Gastrocnemius medialis (tissue), 4 donors: ENCODE data around the gene GPR119. TPM values are rescaled to one million over a fixed set of nuclear protein-coding genes. Genes with fewer than 3 reads are reported as not detected.
"Not testable (repeated sequence)": the region's sequence is repeated elsewhere in the genome, so short reads cannot be mapped to it uniquely, and the experiment has no call there.

Experiments
- ATAC-seq, 2 donors: fragments of 150-250 bp; one replicate each; pipeline ENCODE4 v1.9.1; 2016
- DNase-seq, 2 donors: peaks; one replicate each; pipeline ENCODE4 v3.0.0-alpha.2; 2019
- H3K27ac ChIP-seq, 4 donors: fragments of 200-600 bp; sonication (generic); 1 replicate in 1 of 4; 2 replicates in 3 of 4; pipeline ENCODE4 v1.5.1; 2016 to 2018; ENCODE audit warnings: mild to moderate bottlenecking in 2 of 4, moderate library complexity in 1 of 4
- H3K27me3 ChIP-seq, 3 donors: fragments of 200-600 bp; sonication (generic) in 2 of 3; 1 replicate in 1 of 3; 2 replicates in 2 of 3; pipeline versions ENCODE4 v1.5.1 to v1.6.0; 2016 to 2019; ENCODE audit warnings: mild to moderate bottlenecking in 1 of 3, moderate library complexity in 1 of 3
- H3K36me3 ChIP-seq, 2 donors: fragments of 200-600 bp; sonication (generic) in 1 of 2; one replicate each; pipeline ENCODE4 v1.5.1; 2017 to 2018
- H3K4me1 ChIP-seq, 2 donors: fragments of 200-600 bp; sonication (generic) in 1 of 2; one replicate each; pipeline ENCODE4 v1.5.1; 2016 to 2017; ENCODE audit warnings: mild to moderate bottlenecking in 2 of 2
- H3K4me3 ChIP-seq, 4 donors: fragments of 200-600 bp; sonication (generic) in 3 of 4; 1 replicate in 1 of 4; 2 replicates in 3 of 4; pipeline ENCODE4 v1.5.1; 2016 to 2019; ENCODE audit warnings: mild to moderate bottlenecking in 2 of 4
- H3K9me3 ChIP-seq, 3 donors: fragments of 200-600 bp; sonication (generic) in 2 of 3; 1 replicate in 1 of 3; 2 replicates in 2 of 3; pipeline ENCODE4 v1.5.1; 2016 to 2019
- CTCF ChIP-seq, 5 experiments: fragments of 450-650 bp in 3 of 5; fragments of 200-600 bp in 2 of 5; sonication (generic) in 2 of 5; IDR thresholded peaks in 4 of 5; conservative IDR thresholded peaks in 1 of 5; 1 replicate in 4 of 5; 2 replicates in 1 of 5; pipeline ENCODE4 v1.5.1; 2016 to 2019; ENCODE audit warnings: antibody characterized with exemption in 5 of 5, mild to moderate bottlenecking in 3 of 5, moderate library complexity in 3 of 5
- POLR2A ChIP-seq, 2 donors: fragments of 450-650 bp; IDR thresholded peaks; one replicate each; pipeline ENCODE4 v1.6.1; 2017; ENCODE audit warnings: antibody characterized with exemption in 2 of 2, mild to moderate bottlenecking in 2 of 2, moderate library complexity in 2 of 2
- in situ Hi-C, 4 donors: fragments of 200-750 bp; cut with MboI; loops; one replicate each; pipeline versions ENCODE4 v1.15.0 to v1.8.0; 2017; ENCODE audit warnings: low sequenced_read_pairs in 4 of 4
- intact Hi-C: fragments of 100-400 bp; cut with DNase I; formaldehyde crosslinking; loops from one replicate; pipeline ENCODE4 v1.15.1; 2023; ENCODE audit warnings: low total_unique reads
- total RNA-seq, 4 donors: library from RNA; depleted of rRNA; stranded (reverse); fragments of >200 nt; gene quantifications; one replicate each; pipeline versions ENCODE4 v1.1.0 to v1.2.3, GENCODE V29; 2016

Gene GPR119
- total RNA-seq, 4 donors from 2014 or later, result not detected

GRCh38 chrX:130347321-130347720 is 38.2 kb downstream of the GPR119 start:
- Histone ChIP-seq H3K36me3 (no peaks in the 10 kb centered on the region), H3K4me1 (no peaks in the 10 kb centered on the region), H3K9me3 (no peaks in the 10 kb centered on the region), H3K4me3 (no peak overlapping the region), H3K27ac (no peak overlapping the region), H3K27me3 (no peaks in the 10 kb centered on the region)
- no peak for ATAC-seq
- intact Hi-C loops, result loop anchor here (10.0 kb wide), 1 partner anchor 557 kb away; the partner anchor contains the start of gene ENOX2
- no peak for DNase-seq
- no peak for TF ChIP-seq CTCF (IDR thresholded peaks at IDR 0.05 in 4 of 5, conservative IDR thresholded peaks at IDR 0.05 in 1 of 5)
- TF ChIP-seq POLR2A (IDR thresholded peaks at IDR 0.05), result no peak
- in situ Hi-C loops, result no loop called here

GRCh38 chrX:130343411-130343810 is 42.1 kb downstream of the GPR119 start:
- Histone ChIP-seq H3K4me3 (no peak overlapping the region), H3K4me1 (no peaks in the 10 kb centered on the region), H3K9me3 (no peaks in the 10 kb centered on the region), H3K27me3 (no peaks in the 10 kb centered on the region), H3K27ac (no peak overlapping the region), H3K36me3 (no peaks in the 10 kb centered on the region)
- ATAC-seq (no peak), DNase-seq (no peak)
- intact Hi-C loops (loop anchor here (10.0 kb wide), 1 partner anchor 561 kb away; the partner anchor contains the start of gene ENOX2), in situ Hi-C loops (no loop called here)
- TF ChIP-seq CTCF (IDR thresholded peaks at IDR 0.05 in 4 of 5, conservative IDR thresholded peaks at IDR 0.05 in 1 of 5), result no peak
- TF ChIP-seq POLR2A (IDR thresholded peaks at IDR 0.05), result no peak

- no peak for TF ChIP-seq POLR2A (IDR thresholded peaks at IDR 0.05)
- no peak for TF ChIP-seq CTCF (IDR thresholded peaks at IDR 0.05 in 4 of 5, conservative IDR thresholded peaks at IDR 0.05 in 1 of 5)
- H3K36me3 ChIP-seq, result no peaks in the 10 kb centered on the region
- intact Hi-C loops, result loop anchor here (10.0 kb wide), 1 partner anchor 565 kb away; the partner anchor contains the start of gene ENOX2
- H3K4me3 ChIP-seq, result peak overlapping the region; percentile 66 to 80 (median 75)
- H3K9me3 ChIP-seq, result no peaks in the 10 kb centered on the region
- DNase-seq, result no peak
- H3K4me1 ChIP-seq, result no peaks in the 10 kb centered on the region
- H3K27ac ChIP-seq, result peak overlapping the region; percentile 33 to 66 (median 62)
- ATAC-seq, result no peak
- no peaks in the 10 kb centered on the region for H3K27me3 ChIP-seq
- in situ Hi-C loops, result no loop called here
These were observed 45.2 kb downstream of the GPR119 start for GRCh38 chrX:130340271-130340670.

DNA sequence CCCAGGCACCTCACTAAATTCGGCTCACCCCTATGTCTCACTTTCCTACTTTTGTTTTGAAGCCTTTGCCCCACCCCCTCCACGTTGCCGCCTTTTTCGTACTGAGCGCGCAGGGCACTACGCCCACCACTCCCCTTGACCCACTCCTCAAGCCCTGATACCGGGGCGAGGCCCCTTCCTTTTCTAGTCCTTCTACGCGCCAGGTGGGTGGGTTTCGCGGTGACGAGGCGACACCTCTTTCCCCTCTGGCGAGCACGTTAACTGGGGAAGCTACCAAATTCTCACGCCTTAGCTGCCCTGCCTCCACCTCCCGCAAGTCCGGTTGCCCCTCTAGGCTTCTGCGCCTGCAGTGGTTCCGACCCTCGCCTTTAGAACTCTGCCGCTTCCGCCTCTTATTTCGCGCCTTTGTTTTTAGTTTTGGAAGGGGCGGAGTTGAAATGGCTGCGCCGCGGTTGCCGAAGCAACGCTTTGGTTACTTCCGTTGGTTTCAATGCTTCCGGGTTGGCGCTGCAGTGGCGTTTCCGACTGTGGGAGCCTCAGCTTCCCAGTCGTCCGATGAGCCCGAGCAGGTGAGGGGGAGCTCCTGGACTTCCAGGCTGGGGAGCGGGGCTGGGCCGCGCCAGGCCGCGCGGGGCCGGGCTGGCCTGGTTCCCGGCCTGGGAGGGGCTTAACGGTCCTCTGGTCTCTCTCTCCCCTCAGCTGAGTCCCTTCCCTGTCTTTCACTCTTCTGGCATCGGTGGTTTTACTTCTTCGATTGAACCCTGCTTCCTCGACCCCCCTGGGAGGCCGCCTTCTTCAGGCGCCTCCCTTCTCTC is 45.9 kb downstream of the GPR119 start, which contains the start of gene SLC25A14:
SLC25A14 (plus strand) TSS at position 512 of the 815 bp plus-strand sequence. CDS start 360 bp downstream, outside the sequence.
- peak; percentile 80 to 90 for ATAC-seq
- TF ChIP-seq CTCF (IDR thresholded peaks at IDR 0.05 in 4 of 5, conservative IDR thresholded peaks at IDR 0.05 in 1 of 5) (no peak), POLR2A (IDR thresholded peaks at IDR 0.05) (no peak)
- H3K27ac ChIP-seq, result peak within 1 kb of the TSS; percentile 33 to 66 (median 62)
- no peaks in the 10 kb centered on the region for H3K4me1 ChIP-seq
- intact Hi-C loops (loop anchor here (10.0 kb wide), 1 partner anchor 565 kb away; the partner anchor contains the start of gene ENOX2), in situ Hi-C loops (no loop called here)
- peak; percentile 19 to 57 for DNase-seq
- peak within 1 kb of the TSS; percentile 66 to 80 (median 75) for H3K4me3 ChIP-seq
- H3K36me3 ChIP-seq, result no peaks in the 10 kb centered on the region
- H3K9me3 ChIP-seq, result no peaks in the 10 kb centered on the region
- no peaks in the 10 kb centered on the region for H3K27me3 ChIP-seq

GRCh38 chrX:130338869-130339268 is 46.6 kb downstream of the GPR119 start:
- DNase-seq, H3K9me3 ChIP-seq, ATAC-seq, in situ Hi-C loops, H3K36me3 ChIP-seq, H3K4me1 ChIP-seq, intact Hi-C loops, H3K27ac ChIP-seq, H3K27me3 ChIP-seq: not testable (repeated sequence)
- peak overlapping the region; percentile 66 to 80 (median 75) for H3K4me3 ChIP-seq
